Bronchial epithelial cell (primary cell): ENCODE data around the gene PRPSAP1. TPM values are rescaled to one million over a fixed set of nuclear protein-coding genes. Genes with fewer than 3 reads are reported as not detected.

Experiments used
- DNase-seq: peaks from one replicate; pipeline ENCODE4 v3.0.0-alpha.2; 2010; ENCODE audit warnings: low read depth
- FAIRE-seq: peaks from 2 replicates; lab custom pipeline; 2011; peaks lifted over from hg19 to GRCh38; lab: Jason Lieb, UNC
- H3K27me3 ChIP-seq: 2 replicates; pipeline ENCODE4 v1.5.1; 2011; ENCODE audit warnings: low read length; ENCODE audit not compliant: control insufficient read depth, insufficient read depth
- H3K36me3 ChIP-seq: 2 replicates; pipeline ENCODE4 v1.5.1; 2011; ENCODE audit warnings: low read length; ENCODE audit not compliant: control insufficient read depth, insufficient read depth
- H3K4me3 ChIP-seq: 2 replicates; pipeline ENCODE4 v1.5.1; 2011; ENCODE audit warnings: mild to moderate bottlenecking, low read depth, low read length, control low read depth
- CTCF ChIP-seq: IDR thresholded peaks from 2 replicates; pipeline ENCODE4 v1.5.1; 2011; ENCODE audit warnings: mild to moderate bottlenecking, moderate library complexity, low read length, control low read depth, inconsistent platforms; ENCODE audit not compliant: insufficient read depth, severe bottlenecking
- total RNA-seq: library from RNA; depleted of rRNA; stranded (reverse); fragments of >200 nt; gene quantifications from 2 replicates; pipeline ENCODE4 v1.2.1, GENCODE V29; 2014

PRPSAP1 gene
- total RNA-seq, 1 donor from 2014 or later: 29.2 TPM

DNA sequence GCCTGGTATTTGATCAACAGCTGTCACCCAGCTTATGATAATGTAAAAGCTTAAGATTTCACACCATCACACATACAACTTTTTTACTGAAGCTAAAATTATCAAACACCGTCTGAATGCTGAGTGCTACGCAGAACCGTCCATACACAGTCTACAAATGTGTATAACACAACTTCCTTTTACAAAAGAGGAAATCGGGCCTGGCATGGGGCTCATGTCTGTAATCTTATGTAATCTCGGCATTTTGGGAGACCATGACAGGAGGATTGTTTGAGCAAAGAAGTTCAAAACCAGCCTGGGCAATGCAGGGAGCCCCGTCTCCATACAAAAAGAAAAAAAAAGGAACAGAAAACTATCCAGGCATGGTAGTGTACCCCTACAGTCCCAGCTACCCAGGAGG lies 26.0 kb downstream of the PRPSAP1 start:
- no peak for TF ChIP-seq CTCF
- DNase-seq (no peak), FAIRE-seq (no peak)
- Histone ChIP-seq H3K27me3 (no peaks in the 10 kb centered on the region), H3K36me3 (peaks cover 3% of the 10 kb centered on the region), H3K4me3 (no peak overlapping the region)

DNA sequence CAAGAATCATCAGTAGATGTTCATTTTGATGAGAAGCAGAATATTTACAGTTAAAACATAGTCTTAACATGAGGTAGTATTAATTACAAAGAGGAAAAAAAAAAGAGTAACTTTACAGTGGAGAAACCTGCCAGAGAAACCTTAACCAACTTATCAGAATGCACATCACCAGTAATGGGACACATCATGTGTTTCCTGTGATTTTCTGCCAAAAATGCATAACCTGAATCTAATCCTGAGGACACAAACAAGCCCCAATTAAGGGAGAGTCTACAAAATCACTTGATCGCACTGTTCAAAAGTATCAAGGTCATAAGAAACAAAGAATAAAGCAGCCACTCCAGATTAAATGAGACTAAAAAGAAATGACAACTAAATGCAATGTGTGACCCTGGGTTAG lies 27.4 kb downstream of the PRPSAP1 start:
- FAIRE-seq (no peak), DNase-seq (no peak)
- TF ChIP-seq CTCF: no peak
- H3K4me3 ChIP-seq: no peak overlapping the region
- H3K36me3 ChIP-seq: peaks cover 4% of the 10 kb centered on the region
- H3K27me3 ChIP-seq: no peaks in the 10 kb centered on the region

DNA sequence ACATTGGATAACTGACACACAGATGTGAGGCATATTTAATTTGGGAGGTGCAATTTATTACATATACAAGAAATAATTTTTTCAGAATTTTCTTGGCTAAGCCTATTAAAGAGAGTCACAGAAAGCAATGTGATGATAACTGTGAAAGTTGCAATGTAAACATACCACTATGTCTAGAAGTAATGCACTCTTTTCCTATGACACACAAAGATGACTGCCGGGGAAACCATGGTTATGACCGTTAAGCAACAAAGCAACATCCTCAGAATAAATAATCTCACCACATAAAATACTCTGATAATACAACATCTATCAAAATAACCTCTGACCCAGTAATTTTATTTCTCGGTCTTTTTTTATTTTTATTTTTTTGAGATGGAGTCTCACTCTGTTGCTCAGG lies 35.1 kb downstream of the PRPSAP1 start:
- Histone ChIP-seq H3K36me3 (peaks cover 3% of the 10 kb centered on the region), H3K4me3 (no peak overlapping the region), H3K27me3 (no peaks in the 10 kb centered on the region)
- no peak for FAIRE-seq
- no peak for DNase-seq
- TF ChIP-seq CTCF: no peak

GRCh38 chr17:76317535-76317934 lies 36.2 kb downstream of the PRPSAP1 start:
- Histone ChIP-seq H3K27me3 (no peaks in the 10 kb centered on the region), H3K4me3 (no peak overlapping the region), H3K36me3 (peaks cover 8% of the 10 kb centered on the region)
- TF ChIP-seq CTCF: no peak
- FAIRE-seq (no peak), DNase-seq (no peak)

DNA sequence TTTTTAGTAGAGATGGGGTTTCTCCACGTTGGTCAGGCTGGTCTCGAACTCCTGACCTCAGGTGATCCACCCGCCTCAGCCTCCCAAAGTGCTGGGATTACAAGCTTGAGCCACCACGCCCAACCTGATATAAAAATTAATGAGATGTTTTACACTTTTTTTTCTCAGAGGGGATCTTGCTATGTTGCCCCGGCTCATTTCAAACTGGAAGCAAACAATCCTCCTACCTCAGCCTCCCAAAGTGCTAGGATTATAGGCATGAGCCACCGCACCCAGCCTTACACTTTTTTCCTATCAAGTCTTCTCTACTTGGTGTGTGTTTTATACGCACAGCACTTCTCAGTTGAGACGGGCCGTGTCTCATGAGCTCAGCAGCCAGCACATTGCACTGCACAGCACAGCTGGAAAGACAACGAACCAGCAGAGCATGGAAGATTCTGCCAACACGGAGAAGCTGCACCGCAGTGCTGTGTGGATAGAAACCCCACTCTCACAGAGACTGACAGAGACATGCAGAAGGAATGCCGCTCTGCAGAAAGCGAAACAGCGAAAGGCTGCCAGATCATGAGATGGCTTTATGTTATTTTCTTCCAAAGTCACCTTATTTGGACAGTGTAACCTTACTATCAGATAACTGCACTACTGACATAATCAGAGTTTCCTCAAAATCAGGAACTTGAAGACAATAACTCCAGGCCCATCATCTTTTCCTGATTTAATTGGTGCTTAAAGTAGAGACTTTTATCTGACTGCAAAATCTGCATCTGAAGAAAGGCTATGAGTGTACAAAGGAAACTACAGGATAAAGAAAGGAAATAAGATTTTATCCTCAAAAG lies 39.1 kb downstream of the PRPSAP1 start:
- TF ChIP-seq CTCF: no peak
- Histone ChIP-seq H3K36me3 (peaks cover 8% of the 10 kb centered on the region), H3K27me3 (no peaks in the 10 kb centered on the region), H3K4me3 (no peak overlapping the region)
- no peak for FAIRE-seq
- DNase-seq: no peak
